Stimulated activated CD8-positive, alpha-beta memory T cell treated with anti-CD3 and anti-CD28 coated beads, Interleukin-2, amount 100 ng/mL, for 1 hour (primary cell): ENCODE data around the gene GRM1.

Source experiments
- DNase-seq, 2 donors: peaks; one replicate each; pipeline ENCODE4 v3.0.0-alpha.2; 2020; ENCODE audit warnings: low read depth in 2 of 2

The GRM1 gene

GRCh38 chr6:146456886-146457285 lies 428.0 kb downstream of the GRM1 start:
- DNase-seq: no peak

GRCh38 chr6:146460941-146461340 lies 432.1 kb downstream of the GRM1 start:
- no peak for DNase-seq

GRCh38 chr6:146470091-146470770 lies 441.4 kb downstream of the GRM1 start:
- no peak for DNase-seq

- no peak for DNase-seq
Measured at GRCh38 chr6:146472918-146473317, 444.1 kb downstream of the GRM1 start.

DNA sequence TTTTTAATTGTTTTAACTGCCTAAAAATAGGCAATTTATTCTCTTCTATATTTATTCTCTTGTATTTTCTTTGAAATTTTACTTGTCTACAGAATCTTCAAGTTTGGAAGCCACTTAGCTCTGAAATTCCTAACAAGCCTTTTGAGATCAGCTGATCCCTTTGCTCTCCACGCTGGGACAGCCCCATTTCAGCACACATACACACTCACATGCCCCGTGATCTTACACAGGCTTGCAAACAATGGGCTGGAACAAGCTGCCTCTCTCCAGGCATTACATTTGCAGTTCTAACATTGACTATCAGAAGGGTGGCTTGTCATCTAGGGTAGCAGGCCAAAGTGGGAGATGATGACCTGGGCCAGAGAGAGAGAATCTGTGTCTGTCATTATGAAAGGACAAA lies 452.7 kb downstream of the GRM1 start:
- no peak for DNase-seq

DNA sequence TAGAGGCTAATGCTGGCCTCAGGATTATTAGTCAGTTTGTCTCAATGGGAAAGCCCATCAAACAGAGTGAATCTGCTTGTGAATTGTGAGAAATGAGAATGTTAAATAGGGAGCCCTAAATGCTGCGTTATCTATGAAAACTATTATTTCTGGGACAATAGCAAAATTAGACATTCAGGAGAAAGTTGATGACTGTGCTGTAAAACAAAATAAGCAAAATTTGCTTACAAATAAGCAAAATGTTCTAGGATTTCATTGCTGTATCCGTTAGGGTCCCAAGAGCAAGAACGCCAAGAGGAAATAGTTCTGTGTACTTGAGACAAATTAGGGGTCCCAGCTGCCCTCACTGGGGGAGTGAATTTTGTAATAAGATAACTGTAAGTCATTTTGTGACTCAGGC lies 455.5 kb downstream of the GRM1 start:
- DNase-seq: no peak
